GM12878 (cell line): Measurements from ENCODE around the gene PRKCZ. TPM values are rescaled to one million over a fixed set of nuclear protein-coding genes. Genes with fewer than 3 reads are reported as not detected.

Source experiments
- ATAC-seq: fragments of 200-7000 bp; cut with Tn5 transposase; 3 replicates; pipeline ENCODE4 v1.9.1; 2020; ENCODE audit warnings: mild to moderate bottlenecking, moderate library complexity
- BruUV-seq: library from RNA; stranded (reverse); fragments of 400-500 nt; replicated peaks from 2 replicates; lab custom pipeline; 2021; lab: Mats Ljungman, UMichigan
- CTCF ChIA-PET: fragments of 300-600 bp; sonication (Branson Sonifier 250); formaldehyde crosslinking; extraction: SDS; loops from one replicate; lab custom pipeline; 2021; ENCODE audit warnings: inconsistent platforms; lab: Yijun Ruan, JAX
- POLR2A ChIA-PET: fragments of 350-600 bp; formaldehyde crosslinking; extraction: SDS; loops from one replicate; lab custom pipeline; 2021; ENCODE audit warnings: inconsistent platforms; lab: Charles Lee
- RAD21 ChIA-PET: fragments of 300-600 bp; sonication (Branson Sonifier 250); formaldehyde crosslinking; loops from one replicate; lab custom pipeline; 2023; ENCODE audit warnings: antibody characterized with exemption; ENCODE audit not compliant: unreplicated experiment; lab: Charles Lee
- SMC1A ChIA-PET: fragments of 300-600 bp; sonication (Branson Sonifier 250); formaldehyde crosslinking; loops from one replicate; lab custom pipeline; 2023; ENCODE audit not compliant: unreplicated experiment, uncharacterized antibody; lab: Charles Lee
- DNase-seq: peaks from one replicate; pipeline ENCODE4 v3.0.0-alpha.2; 2011; ENCODE audit warnings: low read depth, low spot score
- FAIRE-seq: peaks from 3 replicates; lab custom pipeline; 2011; peaks lifted over from hg19 to GRCh38; lab: Jason Lieb, UNC
- H2AFZ ChIP-seq: 2 replicates; pipeline ENCODE4 v1.6.0; 2011; ENCODE audit warnings: low read depth, low read length, control low read depth; ENCODE audit not compliant: control insufficient read depth
- H3K27ac ChIP-seq: 2 replicates; pipeline ENCODE4 v1.5.1; 2011; ENCODE audit warnings: control low read depth; ENCODE audit not compliant: control insufficient read depth, insufficient read depth
- H3K27me3 ChIP-seq, 2 experiments: replicated peaks in 1 of 2; 2 replicates each; pipeline versions ENCODE4 v1.6.0 to v1.6.1; 2011; ENCODE audit warnings: low read length in 1 of 2; ENCODE audit not compliant: control insufficient read depth in 2 of 2, insufficient read depth in 2 of 2
- H3K36me3 ChIP-seq, 2 experiments: 2 replicates each; pipeline ENCODE4 v1.5.1; 2011; ENCODE audit warnings: low read length in 1 of 2; ENCODE audit not compliant: control insufficient read depth in 2 of 2, insufficient read depth in 2 of 2
- H3K4me1 ChIP-seq: 2 replicates; pipeline ENCODE4 v1.6.1; 2011; ENCODE audit warnings: mild to moderate bottlenecking, low read length, moderate library complexity, mixed read lengths; ENCODE audit not compliant: control insufficient read depth, insufficient read depth
- H3K4me2 ChIP-seq: 2 replicates; pipeline ENCODE4 v1.6.0; 2011; ENCODE audit warnings: control low read depth; ENCODE audit not compliant: control insufficient read depth, insufficient read depth
- H3K4me3 ChIP-seq: fragments of 200-600 bp; sonication (generic); 2 replicates; pipeline ENCODE4 v1.5.1; 2016
- H3K79me2 ChIP-seq: 2 replicates; pipeline ENCODE4 v1.6.0; 2011; ENCODE audit warnings: low read length; ENCODE audit not compliant: control insufficient read depth, insufficient read depth
- H3K9ac ChIP-seq: 2 replicates; pipeline ENCODE4 v1.8.0; 2011; ENCODE audit warnings: low read length, control low read depth, mixed read lengths; ENCODE audit not compliant: control insufficient read depth, insufficient read depth
- H3K9me3 ChIP-seq: replicated peaks from 3 replicates; pipeline ENCODE4 v1.5.1; 2011; ENCODE audit warnings: mild to moderate bottlenecking, low read length; ENCODE audit not compliant: control insufficient read depth, insufficient read depth
- H4K20me1 ChIP-seq: 2 replicates; pipeline ENCODE4 v1.6.0; 2011; ENCODE audit not compliant: control insufficient read depth, insufficient read depth
- ATF7 ChIP-seq: fragments of 450-650 bp; IDR thresholded peaks from 2 replicates; pipeline ENCODE4 v1.6.1; 2016; ENCODE audit warnings: low read depth, mild to moderate bottlenecking
- BCL11A ChIP-seq: IDR thresholded peaks from 2 replicates; pipeline ENCODE4 v1.6.1; 2011; ENCODE audit warnings: low read depth, low read length
- GABPA ChIP-seq: IDR thresholded peaks from 2 replicates; pipeline ENCODE4 v1.6.1; 2014; ENCODE audit warnings: antibody characterized with exemption, low read depth, mild to moderate bottlenecking, inconsistent platforms
- KAT2A ChIP-seq: conservative IDR thresholded peaks from 2 replicates; pipeline ENCODE4 v1.6.1; 2011; ENCODE audit warnings: low read depth, low read length; ENCODE audit not compliant: control insufficient read depth
- MEF2B ChIP-seq: fragments of 450-650 bp; IDR thresholded peaks from 2 replicates; pipeline ENCODE4 v1.6.1; 2018; ENCODE audit warnings: mild to moderate bottlenecking, moderate library complexity; ENCODE audit not compliant: partially characterized antibody, poor library complexity, severe bottlenecking
- POLR2A ChIP-seq: IDR thresholded peaks from 2 replicates; pipeline ENCODE4 v1.6.1; 2011; ENCODE audit warnings: low read depth, mild to moderate bottlenecking, low read length
- POU2F2 ChIP-seq: IDR thresholded peaks from 3 replicates; pipeline ENCODE4 v1.6.1; 2011; ENCODE audit warnings: low read depth, mild to moderate bottlenecking, low read length, borderline replicate concordance
- RAD51 ChIP-seq: fragments of 450-650 bp; IDR thresholded peaks from 2 replicates; pipeline ENCODE4 v1.6.1; 2016; ENCODE audit warnings: moderate library complexity, mild to moderate bottlenecking, inconsistent platforms
- RELB ChIP-seq: fragments of 450-650 bp; IDR thresholded peaks from 2 replicates; pipeline ENCODE4 v1.6.1; 2017; ENCODE audit warnings: low read depth, mild to moderate bottlenecking, moderate library complexity
- SUPT20H ChIP-seq: IDR thresholded peaks from 2 replicates; pipeline ENCODE4 v1.6.1; 2011; ENCODE audit warnings: low read depth, mild to moderate bottlenecking, low read length, moderate library complexity, borderline replicate concordance; ENCODE audit not compliant: control insufficient read depth
- ZBTB40 ChIP-seq: fragments of 450-650 bp; IDR thresholded peaks from 2 replicates; pipeline ENCODE4 v1.6.1; 2016; ENCODE audit warnings: mild to moderate bottlenecking, moderate library complexity, borderline replicate concordance
- WGBS: methylation state at CpG from one replicate; pipeline ENCODE4 v1.1.6; 2016; ENCODE audit warnings: low lambda C conversion rate; ENCODE audit not compliant: insufficient replicate concordance, insufficient coverage; ENCODE audit errors: missing lambda C conversion rate; 5-methylcytosine and 5-hydroxymethylcytosine counted together
- in situ Hi-C: fragments of 300-500 bp; cut with MboI; formaldehyde crosslinking; loops from 9 replicates; pipeline ENCODE4 v1.14.3; 2018; ENCODE audit warnings: mixed read lengths
- intact Hi-C: fragments of 100-400 bp; cut with micrococcal nuclease; formaldehyde crosslinking; loops from one replicate; pipeline ENCODE4 v1.14.2; 2022; ENCODE audit not compliant: unreplicated experiment
- polyA plus RNA-seq, 11 experiments: library from polyadenylated mRNA; depleted of rRNA in 4 of 11; unstranded in 6 of 11; stranded (reverse) in 5 of 11; fragments of >200 nt; fragmentation: Nextera tagmentation in 4 of 11; fragmentation: Illumina TruSeq in 1 of 11; extraction: Ambion mirVana in 4 of 11; extraction: Trizol in 1 of 11; gene quantifications; 1 replicate in 1 of 11; 2 replicates in 10 of 11; pipeline versions ENCODE4 v1.2.1 to v1.2.3, GENCODE V29; 2011 to 2016; ENCODE audit warnings: inconsistent platforms in 2 of 11, missing spikeins in 2 of 11, low read depth in 1 of 11
- total RNA-seq, 4 experiments: library from RNA; depleted of rRNA in 3 of 4; stranded (reverse); fragments of >200 nt in 3 of 4; fragmentation: Illumina TruSeq in 1 of 4; extraction: Trizol in 1 of 4; gene quantifications; 2 replicates each; pipeline versions ENCODE4 v1.2.1 to v1.2.3, GENCODE V29; 2013 to 2021

PRKCZ gene
- total and polyA plus RNA-seq, 10 of the 15 experiments (the other 5 are each of a cell fraction or from before 2014, with no cell fraction given): 0.05 to 1.9 (median 0.64) TPM; not detected in 1

GRCh38 chr1:2033165-2033564 is 17.0 kb upstream of the PRKCZ start:
- DNase-seq (no peak), ATAC-seq (no peak), FAIRE-seq (no peak)
- H3K27me3 ChIP-seq: no peaks in the 10 kb centered on the region
- H3K9ac ChIP-seq: no peak overlapping the region
- no peak overlapping the region for H3K4me2 ChIP-seq
- no peak overlapping the region for H3K27ac ChIP-seq
- in situ Hi-C loops: no loop called here
- H2AFZ ChIP-seq: no peak overlapping the region
- TF ChIP-seq POLR2A (no peak), ZBTB40 (no peak)
- H3K4me1 ChIP-seq: no peaks in the 10 kb centered on the region
- H4K20me1 ChIP-seq: no peaks in the 10 kb centered on the region
- intact Hi-C loops: no loop called here
- H3K9me3 ChIP-seq: no peaks in the 10 kb centered on the region; the same call in 2 of the 3 replicates
- no peak overlapping the region for H3K4me3 ChIP-seq
- WGBS: 25% methylated on average over 13 of the region's 13 CpGs
- RAD21 ChIA-PET: no interaction called here
- BruUV-seq: no TSS peak
- SMC1A ChIA-PET: no interaction called here
- no peaks in the 10 kb centered on the region for H3K36me3 ChIP-seq
- POLR2A ChIA-PET: no interaction called here
- no peaks in the 10 kb centered on the region for H3K79me2 ChIP-seq
- CTCF ChIA-PET: no interaction called here

GRCh38 chr1:2036287-2036686 is 13.9 kb upstream of the PRKCZ start:
- H3K79me2 ChIP-seq: no peaks in the 10 kb centered on the region
- WGBS: 19% methylated on average over 15 of the region's 15 CpGs
- FAIRE-seq: no peak
- H3K9ac ChIP-seq: no peak overlapping the region
- ChIA-PET CTCF (interaction anchor here (0.8 kb wide), 1 partner anchor 8 kb away, joined by 3 read pairs; no protein-coding TSS in a partner anchor), POLR2A (no interaction called here), SMC1A (no interaction called here), RAD21 (no interaction called here)
- H4K20me1 ChIP-seq: no peaks in the 10 kb centered on the region
- ATAC-seq: no peak
- peaks cover 0 to 1% of the 10 kb centered on the region in 2 experiments; a peak in 2 of 4 replicates for H3K27me3 ChIP-seq
- H3K4me1 ChIP-seq: no peaks in the 10 kb centered on the region
- no peak overlapping the region for H3K4me2 ChIP-seq
- intact Hi-C loops (no loop called here), in situ Hi-C loops (no loop called here)
- no peaks in the 10 kb centered on the region for H3K36me3 ChIP-seq
- no peak for DNase-seq
- H2AFZ ChIP-seq: no peak overlapping the region
- H3K9me3 ChIP-seq: no peaks in the 10 kb centered on the region; the same call in 2 of the 3 replicates
- no peak overlapping the region for H3K27ac ChIP-seq
- BruUV-seq: no TSS peak
- no peak overlapping the region for H3K4me3 ChIP-seq
- TF ChIP-seq RELB (no peak), RAD51 (no peak), POU2F2 (no peak), GABPA (no peak), MEF2B (no peak), BCL11A (no peak), SUPT20H (no peak), POLR2A (no peak), KAT2A (no peak), ATF7 (no peak)
